22Rv1 (cell line): Measurements from ENCODE around the gene PCDH10.

ENCODE experiments used
- H3K27ac ChIP-seq: fragments of 450-650 bp; 2 replicates; pipeline ENCODE4 v1.5.1; 2017
- CTCF ChIP-seq: fragments of 450-650 bp; IDR thresholded peaks from 2 replicates; pipeline ENCODE4 v1.5.1; 2017; ENCODE audit warnings: mild to moderate bottlenecking
- ZFX ChIP-seq: fragments of 450-650 bp; IDR thresholded peaks from 2 replicates; pipeline ENCODE4 v1.6.1; 2017; ENCODE audit warnings: antibody characterized with exemption, borderline replicate concordance

Gene PCDH10

GRCh38 chr4:133130171-133130570, 18.9 kb upstream of the PCDH10 start:
- TF ChIP-seq CTCF (no peak), ZFX (no peak)
- no peak overlapping the region for H3K27ac ChIP-seq

GRCh38 chr4:133131829-133132460, 17.1 kb upstream of the PCDH10 start:
- no peak overlapping the region for H3K27ac ChIP-seq
- TF ChIP-seq ZFX (no peak), CTCF (no peak)

- no peak overlapping the region; the same call in 1 of the 2 replicates for H3K27ac ChIP-seq
- TF ChIP-seq ZFX (no peak), CTCF (no peak)
These were observed 12.3 kb upstream of the PCDH10 start for GRCh38 chr4:133136833-133137232.

GRCh38 chr4:133137571-133137970, 11.5 kb upstream of the PCDH10 start:
- peak overlapping the region; percentile 45 for H3K27ac ChIP-seq
- TF ChIP-seq CTCF, result peak; percentile 43
- no peak for TF ChIP-seq ZFX

- no peak overlapping the region for H3K27ac ChIP-seq
- TF ChIP-seq CTCF, result no peak
- TF ChIP-seq ZFX, result no peak
These were observed 5.2 kb upstream of the PCDH10 start for GRCh38 chr4:133143775-133144430.

- no peak overlapping the region for H3K27ac ChIP-seq
- TF ChIP-seq CTCF (no peak), ZFX (no peak)
These were observed 3.9 kb upstream of the PCDH10 start for GRCh38 chr4:133145241-133145640.
